ENCODE data around the gene KLK3. TPM values are rescaled to one million over a fixed set of nuclear protein-coding genes. Genes with fewer than 3 reads are reported as not detected.

Gene KLK3
- total and polyA plus RNA-seq, 2 of the 4 experiments (the other 2 are of a cell fraction), result not detected

GRCh38 chr19:50876456-50876855 is 21.7 kb downstream of the KLK3 start:
- dilution Hi-C loops (cut with HindIII; ENCODE audit: low sequenced_read_pairs, unreplicated experiment), result no loop called here
- in situ Hi-C loops (cut with MboI; ENCODE audit: low sequenced_read_pairs), result no loop called here
- intact Hi-C loops (cut with micrococcal nuclease), result no loop called here
- no peak overlapping the region for H3K23ac ChIP-seq (ENCODE audit: low read depth, low read length)
- H2BK15ac ChIP-seq (ENCODE audit: low read depth, low read length), result no peak overlapping the region
- no peak overlapping the region for H3K4ac ChIP-seq (ENCODE audit: low read depth, low read length)
- TF ChIP-seq MAZ (IDR thresholded peaks at IDR 0.05; ENCODE audit: borderline replicate concordance, low read depth, low read length) (no peak), RCOR1 (IDR thresholded peaks at IDR 0.05; ENCODE audit: insufficient replicate concordance, low read length) (no peak), NFE2L2 (IDR thresholded peaks at IDR 0.05; ENCODE audit: low read depth, low read length) (no peak), FOS (IDR thresholded peaks at IDR 0.05; ENCODE audit: low read depth, low read length) (no peak), MXI1 (IDR thresholded peaks at IDR 0.05; ENCODE audit: borderline replicate concordance, low read depth, low read length) (no peak), RFX5 (IDR thresholded peaks at IDR 0.05; ENCODE audit: low read depth, low read length) (no peak), MAFK (IDR thresholded peaks at IDR 0.05; ENCODE audit: low read depth, low read length) (no peak), ELK1 (IDR thresholded peaks at IDR 0.05; ENCODE audit: borderline replicate concordance, low read depth, low read length) (no peak), BHLHE40 (IDR thresholded peaks at IDR 0.05; ENCODE audit: low read depth, low read length) (no peak), SMC3 (IDR thresholded peaks at IDR 0.05; ENCODE audit: low read depth, low read length) (no peak), CHD1 (IDR thresholded peaks at IDR 0.05; ENCODE audit: low read depth, low read length) (no peak)
- peaks cover 2% of the 10 kb centered on the region for H3K27me3 ChIP-seq (ENCODE audit: control insufficient read depth, insufficient read depth, low read length)
- ChIA-PET POLR2A (ENCODE audit: unreplicated experiment) (no interaction called here), CTCF (no interaction called here)
- no peak overlapping the region for H3K9ac ChIP-seq (ENCODE audit: low read depth, low read length)
- no peak overlapping the region for H3K18ac ChIP-seq (ENCODE audit: low read depth, low read length)
- H2BK20ac ChIP-seq (ENCODE audit: low read depth, low read length), result no peak overlapping the region
- ATAC-seq (ENCODE audit: low read depth) (no peak), DNase-seq (no peak)
- no peak overlapping the region for H2AFZ ChIP-seq (replicated peaks; ENCODE audit: low read length, poor library complexity)
- H4K5ac ChIP-seq (ENCODE audit: low read depth, low read length), result no peak overlapping the region
- H4K91ac ChIP-seq (ENCODE audit: insufficient read depth, low read depth, low read length), result no peak overlapping the region
- H3K27ac ChIP-seq (ENCODE audit: insufficient read depth, low read length), result no peak overlapping the region
- no peak overlapping the region for H4K8ac ChIP-seq (ENCODE audit: low read depth in 2 of 2, low read length in 2 of 2)
- 32% methylated on average over 2 of the region's 7 CpGs; no CpG with 5 or more reads in 1 of the 2 experiments for WGBS, 2 experiments (ENCODE audit: extremely low coverage in 2 of 2, insufficient read length in 1 of 2)
- no peak overlapping the region for H3K14ac ChIP-seq (replicated peaks; ENCODE audit: low read depth, low read length)
- no peaks in the 10 kb centered on the region for H4K20me1 ChIP-seq (ENCODE audit: insufficient read depth, low read length)
- H3K4me2 ChIP-seq (ENCODE audit: low read depth, low read length), result no peak overlapping the region
- H2AK5ac ChIP-seq (ENCODE audit: low read depth, low read length), result no peak overlapping the region
- no peaks in the 10 kb centered on the region for H3K4me1 ChIP-seq (ENCODE audit: control insufficient read depth, insufficient read depth, low read length)
- H3K79me1 ChIP-seq (ENCODE audit: low read depth in 1 of 2, low read length in 2 of 2), result no peaks in the 10 kb centered on the region
- H2BK5ac ChIP-seq (ENCODE audit: low read depth, low read length, poor library complexity, severe bottlenecking), result no peak overlapping the region
- no peaks in the 10 kb centered on the region for H3K9me3 ChIP-seq (ENCODE audit: control insufficient read depth, insufficient read depth, low read length)
- no TSS peak for BruUV-seq (replicated peaks)
- H2BK120ac ChIP-seq (ENCODE audit: low read depth, low read length), result no peak overlapping the region
- no peaks in the 10 kb centered on the region for H3K36me3 ChIP-seq (ENCODE audit: control insufficient read depth, insufficient read depth, low read length)
- H2AK9ac ChIP-seq (replicated peaks; ENCODE audit: low read depth, low read length, poor library complexity), result no peak overlapping the region
- H3K56ac ChIP-seq (ENCODE audit: extremely low read depth, insufficient read depth, low read length), result no peak overlapping the region
- H3K9me1 ChIP-seq (ENCODE audit: insufficient read depth, low read length), result no peaks in the 10 kb centered on the region
- H3K4me3 ChIP-seq (ENCODE audit: insufficient read depth, low read depth, low read length), result no peak overlapping the region
